Caco-2 (cell line): ENCODE measurements around the gene STAG3. TPM values are rescaled to one million over a fixed set of nuclear protein-coding genes. Genes with fewer than 3 reads are reported as not detected.
"Not testable (repeated sequence)": the region's sequence is repeated elsewhere in the genome, so short reads cannot be mapped to it uniquely, and the experiment has no call there.

Source experiments
- BruUV-seq: library from RNA; stranded (reverse); fragments of 400-500 nt; replicated peaks from 2 replicates; lab custom pipeline; 2021; lab: Mats Ljungman, UMichigan
- CTCF ChIA-PET: fragments of 300-600 bp; sonication (Branson Sonifier 250); formaldehyde crosslinking; loops from one replicate; lab custom pipeline; 2022; ENCODE audit warnings: antibody characterized with exemption; lab: Charles Lee
- POLR2A ChIA-PET: fragments of 300-600 bp; sonication (Branson Sonifier 250); formaldehyde crosslinking; loops from one replicate; lab custom pipeline; 2022; ENCODE audit warnings: antibody characterized with exemption; lab: Charles Lee
- DNase-seq, 2 experiments: peaks; one replicate each; pipeline versions ENCODE4 v3.0.0 to v3.0.0-alpha.2; 2020 to 2022
- H3K27me3 ChIP-seq: replicated peaks from 2 replicates; pipeline ENCODE4 v1.6.0; 2011; ENCODE audit warnings: low read length; ENCODE audit not compliant: control insufficient read depth, insufficient read depth
- H3K36me3 ChIP-seq: 2 replicates; pipeline ENCODE4 v1.5.1; 2011; ENCODE audit warnings: low read length; ENCODE audit not compliant: control insufficient read depth, insufficient read depth
- H3K4me1 ChIP-seq: fragments of 250-450 bp; sonication (Bioruptor Pico); 2 replicates; pipeline ENCODE4 v1.5.1; 2020; ENCODE audit warnings: mild to moderate bottlenecking
- H3K4me3 ChIP-seq: 2 replicates; pipeline ENCODE4 v1.5.1; 2011; ENCODE audit warnings: low read depth, mild to moderate bottlenecking, control low read depth, low read length
- H3K9me3 ChIP-seq: fragments of 250-450 bp; sonication (Bioruptor Pico); 2 replicates; pipeline ENCODE4 v1.5.1; 2020; ENCODE audit warnings: mild to moderate bottlenecking, moderate library complexity
- H3K27ac Mint-ChIP-seq: one replicate; pipeline ENCODE4 v1.8.0; 2022; ENCODE audit warnings: mixed read lengths; ENCODE audit not compliant: unreplicated experiment
- H3K27me3 Mint-ChIP-seq: one replicate; pipeline ENCODE4 v1.8.0; 2022; ENCODE audit warnings: mixed read lengths; ENCODE audit not compliant: insufficient read depth, unreplicated experiment
- H3K36me3 Mint-ChIP-seq: one replicate; pipeline ENCODE4 v1.8.0; 2022; ENCODE audit warnings: mild to moderate bottlenecking, mixed read lengths; ENCODE audit not compliant: insufficient read depth, unreplicated experiment
- H3K4me1 Mint-ChIP-seq: one replicate; pipeline ENCODE4 v1.8.0; 2022; ENCODE audit warnings: low read depth, mixed read lengths; ENCODE audit not compliant: unreplicated experiment
- H3K4me3 Mint-ChIP-seq: one replicate; pipeline ENCODE4 v1.8.0; 2022; ENCODE audit warnings: mild to moderate bottlenecking, moderate library complexity, mixed read lengths; ENCODE audit not compliant: unreplicated experiment
- H3K9me3 Mint-ChIP-seq: one replicate; pipeline ENCODE4 v1.8.0; 2022; ENCODE audit warnings: mixed read lengths; ENCODE audit not compliant: unreplicated experiment
- intact Hi-C: fragments of 100-400 bp; cut with micrococcal nuclease; formaldehyde crosslinking; loops from one replicate; pipeline ENCODE4 v1.10.0; 2022; ENCODE audit not compliant: unreplicated experiment
- microRNA-seq: library from miRNA; unstranded; fragments of <30 nt; microRNA quantifications from one replicate; pipeline ENCODE4 v1.2.0, GENCODE V29; 2022
- total RNA-seq: library from RNA; stranded (reverse); gene quantifications from 2 replicates; pipeline ENCODE4 v1.2.3, GENCODE V29; 2022
- TF ChIP-seq, protein P1 (sequence below), 2 experiments: fragments of 200-600 bp in 1 of 2; IDR thresholded peaks; 1 replicate in 1 of 2; 2 replicates in 1 of 2; pipeline versions ENCODE4 v1.5.1 to v1.8.0; 2011 to 2022; ENCODE audit warnings: antibody characterized with exemption in 1 of 2, control low read depth in 1 of 2, inconsistent platforms in 1 of 2, low read depth in 1 of 2, low read length in 1 of 2, mild to moderate bottlenecking in 1 of 2, moderate library complexity in 1 of 2; ENCODE audit not compliant: insufficient read depth in 1 of 2, severe bottlenecking in 1 of 2, unreplicated experiment in 1 of 2

Gene STAG3
- total RNA-seq, 1 experiment from 2014 or later, result 1.3 TPM

DNA sequence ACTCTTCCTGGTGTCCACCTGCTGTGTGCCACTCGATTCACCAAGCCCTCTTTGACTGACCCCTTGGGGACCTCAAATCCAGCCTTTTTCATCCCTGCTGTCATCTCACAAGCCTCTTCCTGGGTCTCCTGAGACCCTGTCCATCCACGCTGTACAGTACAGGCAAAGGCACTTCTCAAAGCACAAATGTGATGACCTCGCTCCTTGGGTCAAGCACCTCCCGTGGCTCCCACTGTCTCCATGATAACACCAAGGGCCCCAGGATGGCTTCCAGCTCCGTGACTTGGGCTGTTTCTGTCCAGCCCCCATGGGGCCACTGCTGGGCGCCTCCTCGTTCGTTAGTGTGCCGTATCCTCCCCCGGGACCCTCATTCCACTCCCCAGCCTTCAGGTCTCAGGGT lies 70.8 kb downstream of the STAG3 start:
- Histone ChIP-seq H3K4me1 (peaks cover 16% of the 10 kb centered on the region), H3K27me3 (no peaks in the 10 kb centered on the region), H3K9me3 (no peaks in the 10 kb centered on the region), H3K36me3 (no peaks in the 10 kb centered on the region), H3K4me3 (no peak overlapping the region)
- peaks cover 19% of the 10 kb centered on the region for H3K4me1 Mint-ChIP-seq
- POLR2A ChIA-PET, result no interaction called here
- H3K4me3 Mint-ChIP-seq, result no peak overlapping the region
- no TSS peak for BruUV-seq
- no peak for DNase-seq
- no peaks in the 10 kb centered on the region for H3K27me3 Mint-ChIP-seq
- no peaks in the 10 kb centered on the region for H3K9me3 Mint-ChIP-seq
- H3K36me3 Mint-ChIP-seq, result peaks cover 6% of the 10 kb centered on the region
- TF ChIP-seq, protein P1, sequence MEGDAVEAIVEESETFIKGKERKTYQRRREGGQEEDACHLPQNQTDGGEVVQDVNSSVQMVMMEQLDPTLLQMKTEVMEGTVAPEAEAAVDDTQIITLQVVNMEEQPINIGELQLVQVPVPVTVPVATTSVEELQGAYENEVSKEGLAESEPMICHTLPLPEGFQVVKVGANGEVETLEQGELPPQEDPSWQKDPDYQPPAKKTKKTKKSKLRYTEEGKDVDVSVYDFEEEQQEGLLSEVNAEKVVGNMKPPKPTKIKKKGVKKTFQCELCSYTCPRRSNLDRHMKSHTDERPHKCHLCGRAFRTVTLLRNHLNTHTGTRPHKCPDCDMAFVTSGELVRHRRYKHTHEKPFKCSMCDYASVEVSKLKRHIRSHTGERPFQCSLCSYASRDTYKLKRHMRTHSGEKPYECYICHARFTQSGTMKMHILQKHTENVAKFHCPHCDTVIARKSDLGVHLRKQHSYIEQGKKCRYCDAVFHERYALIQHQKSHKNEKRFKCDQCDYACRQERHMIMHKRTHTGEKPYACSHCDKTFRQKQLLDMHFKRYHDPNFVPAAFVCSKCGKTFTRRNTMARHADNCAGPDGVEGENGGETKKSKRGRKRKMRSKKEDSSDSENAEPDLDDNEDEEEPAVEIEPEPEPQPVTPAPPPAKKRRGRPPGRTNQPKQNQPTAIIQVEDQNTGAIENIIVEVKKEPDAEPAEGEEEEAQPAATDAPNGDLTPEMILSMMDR (IDR thresholded peaks at IDR 0.05; ENCODE audit: insufficient read depth in 1 of 2, low read depth in 1 of 2, low read length in 1 of 2, severe bottlenecking in 1 of 2, unreplicated experiment in 1 of 2), result no peak
- CTCF ChIA-PET, result no interaction called here
- peak overlapping the region; percentile 97 for H3K27ac Mint-ChIP-seq
- intact Hi-C loops, result loop anchor here (2.0 kb wide), 1 partner anchor 20 kb away; no protein-coding TSS in a partner anchor

DNA sequence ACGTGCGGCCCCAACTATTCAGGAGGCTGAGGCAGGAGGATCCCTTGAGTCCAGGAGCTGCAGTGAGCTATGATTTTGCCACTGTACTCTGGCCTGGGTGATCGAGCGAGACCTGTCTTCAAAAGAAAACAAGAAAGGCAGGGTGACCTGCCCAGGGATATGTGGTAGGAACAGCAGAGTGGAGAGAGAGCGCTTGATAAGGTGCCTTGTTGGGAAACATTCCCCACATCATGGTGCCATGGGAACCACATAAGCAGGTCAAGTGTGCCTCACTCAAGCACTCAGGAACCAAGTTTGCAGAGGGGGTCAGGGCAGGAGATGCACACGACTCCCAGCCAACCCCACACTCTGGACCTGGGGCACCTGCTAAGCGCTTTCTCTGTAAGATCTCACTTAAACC lies 79.3 kb downstream of the STAG3 start:
- Mint-ChIP-seq H3K27me3 (no peaks in the 10 kb centered on the region), H3K9me3 (no peaks in the 10 kb centered on the region), H3K27ac (no peak overlapping the region), H3K4me3 (no peak overlapping the region), H3K36me3 (peaks cover 6% of the 10 kb centered on the region), H3K4me1 (no peaks in the 10 kb centered on the region)
- Histone ChIP-seq H3K9me3 (no peaks in the 10 kb centered on the region), H3K4me3 (no peak overlapping the region), H3K4me1 (no peaks in the 10 kb centered on the region), H3K27me3 (no peaks in the 10 kb centered on the region), H3K36me3 (no peaks in the 10 kb centered on the region)
- TF ChIP-seq, protein P1 (IDR thresholded peaks at IDR 0.05; ENCODE audit: insufficient read depth in 1 of 2, low read depth in 1 of 2, low read length in 1 of 2, severe bottlenecking in 1 of 2, unreplicated experiment in 1 of 2), result no peak
- intact Hi-C loops, result no loop called here
- BruUV-seq, result no TSS peak
- DNase-seq, result no peak
- CTCF ChIA-PET, result no interaction called here
- POLR2A ChIA-PET, result no interaction called here

GRCh38 chr7:100259984-100260383 lies 82.3 kb downstream of the STAG3 start:
- CTCF ChIA-PET, BruUV-seq, H3K27me3 ChIP-seq, POLR2A ChIA-PET, intact Hi-C loops, H3K27me3 Mint-ChIP-seq, H3K9me3 ChIP-seq, H3K4me3 Mint-ChIP-seq, H3K4me1 ChIP-seq, H3K4me1 Mint-ChIP-seq, H3K36me3 ChIP-seq, H3K27ac Mint-ChIP-seq, H3K4me3 ChIP-seq, DNase-seq, H3K9me3 Mint-ChIP-seq: not testable (repeated sequence)
- peaks cover 12% of the 10 kb centered on the region for H3K36me3 Mint-ChIP-seq

DNA sequence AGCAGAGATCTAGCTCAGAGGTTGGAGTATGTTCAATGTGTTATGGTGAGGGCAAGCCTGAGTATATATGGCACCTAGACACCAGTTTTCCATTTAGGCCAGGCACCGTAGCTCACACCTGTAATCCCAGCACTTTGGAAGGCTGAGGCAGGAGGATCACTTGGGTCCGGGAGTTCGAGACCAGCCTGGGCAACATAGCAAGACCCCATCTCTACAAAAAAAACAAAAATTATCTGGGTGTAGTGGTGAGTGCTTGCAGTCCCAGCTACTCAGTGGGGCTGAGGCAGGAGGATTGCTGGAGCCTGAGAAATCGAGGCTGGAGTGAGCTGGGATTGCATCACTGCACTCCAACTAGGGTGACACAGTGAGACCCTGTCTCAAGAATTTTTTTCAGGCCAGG lies 85.2 kb downstream of the STAG3 start:
- Mint-ChIP-seq H3K4me1 (peaks cover 18% of the 10 kb centered on the region), H3K36me3 (peaks cover 24% of the 10 kb centered on the region)
- H3K9me3 ChIP-seq, POLR2A ChIA-PET, H3K4me3 Mint-ChIP-seq, H3K4me3 ChIP-seq, BruUV-seq, intact Hi-C loops, H3K9me3 Mint-ChIP-seq, H3K27me3 ChIP-seq, H3K27ac Mint-ChIP-seq, H3K27me3 Mint-ChIP-seq, DNase-seq, H3K36me3 ChIP-seq: not testable (repeated sequence)
- H3K4me1 ChIP-seq, result peaks cover 19% of the 10 kb centered on the region
- CTCF ChIA-PET, result interaction anchor here (0.6 kb wide), 2 partner anchors 150 to 574 kb away, joined by 3 read pairs; no protein-coding TSS in a partner anchor

Small RNAs within 50 kb of the gene (microRNA-seq; reads per million reads assigned to microRNA genes)
- gene MIR4658, result not detected

Other genes starting within 250 kb of the STAG3 start
- gene GJC3, start 248.3 kb upstream of the STAG3 start, total RNA-seq, result 0.27 TPM in 1 of 2 replicates, not detected in the other
- not detected in 2 replicates for gene AZGP1, start 201.9 kb upstream of the STAG3 start, total RNA-seq
- 44.8 and 47.5 TPM in 2 replicates for gene ZKSCAN1, start 162.3 kb upstream of the STAG3 start, total RNA-seq
- 15.2 and 16.7 TPM in 2 replicates for gene ZSCAN21, start 128.1 kb upstream of the STAG3 start, total RNA-seq
- 37.8 and 41.1 TPM in 2 replicates for gene ZNF3, start 96.2 kb upstream of the STAG3 start, total RNA-seq
- gene COPS6, start 88.9 kb upstream of the STAG3 start, total RNA-seq, result 142 and 150 TPM in 2 replicates
- 227 and 240 TPM in 2 replicates for gene MCM7, start 76.5 kb upstream of the STAG3 start, total RNA-seq
- gene AP4M1, start 76.3 kb upstream of the STAG3 start, total RNA-seq, result 14.9 and 16.2 TPM in 2 replicates
- gene TAF6, start 58.6 kb upstream of the STAG3 start, total RNA-seq, result 81.1 and 81.2 TPM in 2 replicates
- 8.8 and 10.1 TPM in 2 replicates for gene CNPY4, start 58.3 kb upstream of the STAG3 start, total RNA-seq
- gene MBLAC1, start 51.0 kb upstream of the STAG3 start, total RNA-seq, result 3.2 and 3.7 TPM in 2 replicates
- gene LAMTOR4, start 29.0 kb upstream of the STAG3 start, total RNA-seq, result 107 and 110 TPM in 2 replicates
- 23.2 and 23.5 TPM in 2 replicates for gene TRAPPC14, start 19.2 kb upstream of the STAG3 start, total RNA-seq
- 0.56 and 0.88 TPM in 2 replicates for gene GAL3ST4, start 9.3 kb upstream of the STAG3 start, total RNA-seq
- gene GPC2, start 537 bp upstream of the STAG3 start, total RNA-seq, result 5.0 and 9.7 TPM in 2 replicates
- not detected in 2 replicates for gene PVRIG, start 42.0 kb downstream of the STAG3 start, total RNA-seq
- not detected in 2 replicates for gene SPDYE3, start 129.8 kb downstream of the STAG3 start, total RNA-seq
- 53.4 and 58.9 TPM in 2 replicates for gene PILRB, start 180.2 kb downstream of the STAG3 start, total RNA-seq
- gene PILRA, start 195.6 kb downstream of the STAG3 start, total RNA-seq, result 0.68 TPM in 1 of 2 replicates, not detected in the other